ENCODE data around the gene TPRX1.

DNA sequence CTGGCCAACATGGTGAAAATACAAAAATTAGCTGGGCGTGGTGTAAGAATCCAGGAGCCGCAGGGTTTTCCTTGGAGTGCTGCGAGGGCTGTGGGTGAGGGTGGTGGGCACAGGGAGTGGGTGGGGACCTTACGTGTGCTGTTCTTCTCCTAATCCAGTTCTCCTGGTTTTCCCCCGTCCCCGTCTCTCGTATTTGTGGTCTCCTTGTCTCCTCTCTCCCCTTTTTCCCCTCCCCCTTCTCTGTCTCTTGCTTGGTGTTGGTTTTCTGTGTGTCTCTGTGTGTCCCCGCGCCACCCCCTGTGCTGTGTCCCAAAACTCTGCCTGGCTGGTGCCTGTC is 24.2 kb downstream of the TPRX1 start:
- TF ChIP-seq, protein P1, sequence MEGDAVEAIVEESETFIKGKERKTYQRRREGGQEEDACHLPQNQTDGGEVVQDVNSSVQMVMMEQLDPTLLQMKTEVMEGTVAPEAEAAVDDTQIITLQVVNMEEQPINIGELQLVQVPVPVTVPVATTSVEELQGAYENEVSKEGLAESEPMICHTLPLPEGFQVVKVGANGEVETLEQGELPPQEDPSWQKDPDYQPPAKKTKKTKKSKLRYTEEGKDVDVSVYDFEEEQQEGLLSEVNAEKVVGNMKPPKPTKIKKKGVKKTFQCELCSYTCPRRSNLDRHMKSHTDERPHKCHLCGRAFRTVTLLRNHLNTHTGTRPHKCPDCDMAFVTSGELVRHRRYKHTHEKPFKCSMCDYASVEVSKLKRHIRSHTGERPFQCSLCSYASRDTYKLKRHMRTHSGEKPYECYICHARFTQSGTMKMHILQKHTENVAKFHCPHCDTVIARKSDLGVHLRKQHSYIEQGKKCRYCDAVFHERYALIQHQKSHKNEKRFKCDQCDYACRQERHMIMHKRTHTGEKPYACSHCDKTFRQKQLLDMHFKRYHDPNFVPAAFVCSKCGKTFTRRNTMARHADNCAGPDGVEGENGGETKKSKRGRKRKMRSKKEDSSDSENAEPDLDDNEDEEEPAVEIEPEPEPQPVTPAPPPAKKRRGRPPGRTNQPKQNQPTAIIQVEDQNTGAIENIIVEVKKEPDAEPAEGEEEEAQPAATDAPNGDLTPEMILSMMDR (IDR thresholded peaks at IDR 0.05; ENCODE audit: low read depth, low read length, poor library complexity, severe bottlenecking): no peak
- no peak for TF ChIP-seq EZH2phosphoT487 (IDR thresholded peaks at IDR 0.05; ENCODE audit: borderline replicate concordance, low read length)

Data from DOHH2 (cell line).